ENCODE results near the gene TNFRSF6B. TPM values are rescaled to one million over a fixed set of nuclear protein-coding genes. Genes with fewer than 3 reads are reported as not detected.
A peak's percentile ranks its signal among the peaks of the same experiment; 100 is the strongest.

TNFRSF6B gene
- total and polyA plus RNA-seq, 8 donors: 0.31 to 31.0 (median 2.1) TPM

DNA sequence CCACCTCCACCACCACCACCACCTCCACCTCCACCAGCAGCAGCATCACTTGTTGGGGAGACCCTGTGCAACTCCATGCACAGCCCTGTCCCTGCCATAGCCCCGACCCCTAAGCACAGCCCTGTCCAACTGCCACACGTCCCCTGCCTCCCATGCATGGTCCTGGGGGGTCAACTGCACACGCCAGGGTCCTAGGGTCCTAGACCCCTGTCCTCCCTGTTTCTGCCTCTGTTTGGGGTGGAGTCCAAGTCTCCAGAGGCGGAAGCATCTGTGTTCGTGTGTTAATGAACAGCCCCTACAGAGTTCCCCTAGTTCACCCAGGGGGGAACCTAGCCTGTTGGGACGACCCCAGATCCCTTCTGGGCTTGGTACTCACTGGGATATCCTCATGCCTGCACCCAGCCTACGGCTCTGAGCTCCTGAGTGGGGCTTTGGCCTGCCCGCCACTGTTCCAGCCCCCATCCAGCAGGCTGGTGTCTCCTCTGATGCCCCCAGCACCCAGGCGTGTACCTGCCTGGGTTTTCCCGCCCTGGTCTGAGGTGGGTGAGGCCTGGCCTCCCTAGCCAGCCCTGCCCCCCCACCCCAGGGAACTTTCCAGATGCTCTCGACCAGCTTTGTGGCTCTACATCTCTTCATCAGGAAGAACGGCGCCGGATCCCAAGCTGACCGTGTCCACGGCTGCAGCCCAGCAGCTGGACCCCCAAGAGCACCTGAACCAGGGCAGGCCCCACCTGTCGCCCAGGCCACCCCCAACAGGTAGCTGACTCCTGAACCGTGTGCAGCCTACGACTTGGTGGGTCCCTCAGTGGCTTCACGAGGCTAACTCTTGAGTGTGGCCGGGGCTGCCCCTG is 2.5 kb upstream of the TNFRSF6B start:
- Histone ChIP-seq H3K4me3 (no peak overlapping the region), H3K27ac (no peak overlapping the region), H3K36me3 (no peaks in the 10 kb centered on the region), H3K27me3 (no peaks in the 10 kb centered on the region), H3K9me3 (no peaks in the 10 kb centered on the region), H3K4me1 (peaks cover 0 to 12% (median 0%) of the 10 kb centered on the region in 3 donors)
- no peak for TF ChIP-seq CTCF (IDR thresholded peaks at IDR 0.05)
- 86 to 92% methylated on average over 21 of the region's 21 CpGs for WGBS, 2 donors
- DNase-seq: peak in 2 of 6 donors; percentile 39 to 45
- intact Hi-C loops (cut with DNase I): no loop called here
- FAIRE-seq: no peak
- ATAC-seq: no peak

DNA sequence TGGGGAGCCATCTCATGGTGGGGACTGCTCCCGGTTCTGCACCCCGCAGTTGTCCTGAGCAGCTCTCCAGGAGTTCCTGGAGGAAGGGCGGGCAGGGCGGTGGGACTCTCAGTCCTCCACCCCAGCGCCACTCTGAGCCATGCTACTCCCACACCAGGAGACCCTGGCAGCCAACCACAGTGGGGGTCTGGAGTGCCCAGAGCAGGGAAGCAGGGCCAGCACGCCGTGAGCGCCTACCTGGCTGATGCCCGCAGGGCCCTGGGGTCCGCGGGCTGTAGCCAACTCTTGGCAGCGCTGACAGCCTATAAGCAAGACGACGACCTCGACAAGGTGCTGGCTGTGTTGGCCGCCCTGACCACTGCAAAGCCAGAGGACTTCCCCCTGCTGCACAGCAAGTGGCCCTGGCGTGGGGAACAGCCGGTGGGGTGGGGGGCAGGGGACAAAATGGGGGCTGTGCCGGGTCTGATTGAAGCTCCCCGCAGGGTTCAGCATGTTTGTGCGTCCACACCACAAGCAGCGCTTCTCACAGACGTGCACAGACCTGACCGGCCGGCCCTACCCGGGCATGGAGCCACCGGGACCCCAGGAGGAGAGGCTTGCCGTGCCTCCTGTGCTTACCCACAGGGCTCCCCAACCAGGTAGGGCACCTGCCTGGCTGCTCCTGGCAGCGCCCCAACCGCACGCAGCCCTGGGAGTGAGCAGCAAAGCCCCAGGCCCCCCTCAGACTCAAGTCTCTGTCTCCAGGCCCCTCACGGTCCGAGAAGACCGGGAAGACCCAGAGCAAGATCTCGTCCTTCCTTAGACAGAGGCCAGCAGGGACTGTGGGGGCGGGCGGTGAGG is 1.6 kb upstream of the TNFRSF6B start:
- FAIRE-seq: no peak

GRCh38 chr20:63695424-63696305 is 787 bp upstream of the TNFRSF6B start:
- H3K4me1 ChIP-seq: peaks cover 0 to 12% (median 0%) of the 10 kb centered on the region in 3 donors
- H3K36me3 ChIP-seq: no peaks in the 10 kb centered on the region
- intact Hi-C loops (cut with DNase I): no loop called here
- H3K27me3 ChIP-seq: no peaks in the 10 kb centered on the region
- no peak overlapping the region for H3K4me3 ChIP-seq
- no peak for ATAC-seq
- 79 to 82% methylated on average over 23 to 25 of the region's 25 CpGs for WGBS, 2 donors
- FAIRE-seq: no peak
- H3K9me3 ChIP-seq: no peaks in the 10 kb centered on the region
- H3K27ac ChIP-seq: no peak overlapping the region
- DNase-seq: peak in 4 of 6 donors; percentile 12 to 79 (median 35)
- TF ChIP-seq CTCF (IDR thresholded peaks at IDR 0.05): no peak

More for the DNA sequence above, 1.6 kb upstream of the TNFRSF6B start:
- WGBS, 2 donors: 93 to 94% methylated on average over 36 to 37 of the region's 37 CpGs
- H3K4me3 ChIP-seq: no peak overlapping the region
- DNase-seq (peak in 2 of 6 donors; percentile 44 to 84), ATAC-seq (no peak)
- no peaks in the 10 kb centered on the region for H3K27me3 ChIP-seq
- no peak for TF ChIP-seq CTCF (IDR thresholded peaks at IDR 0.05)
- H3K36me3 ChIP-seq: no peaks in the 10 kb centered on the region
- intact Hi-C loops (cut with DNase I): no loop called here
- no peaks in the 10 kb centered on the region for H3K9me3 ChIP-seq
- H3K27ac ChIP-seq: no peak overlapping the region
- peaks cover 0 to 12% (median 0%) of the 10 kb centered on the region in 3 donors for H3K4me1 ChIP-seq

- ATAC-seq: peak; percentile 9 to 38 (median 22)
- intact Hi-C loops (cut with DNase I): no loop called here
- no peaks in the 10 kb centered on the region for H3K36me3 ChIP-seq
- WGBS, 2 donors: 35 to 45% methylated on average over 5 to 6 of the region's 6 CpGs
- FAIRE-seq: no peak
- no peaks in the 10 kb centered on the region for H3K27me3 ChIP-seq
- H3K4me3 ChIP-seq: peak overlapping the region in 1 of 4 donors; percentile 28
- TF ChIP-seq CTCF (IDR thresholded peaks at IDR 0.05): no peak
- H3K4me1 ChIP-seq: peaks cover 0 to 12% (median 0%) of the 10 kb centered on the region in 3 donors
- peak in 4 of 6 donors; percentile 19 to 82 (median 38) for DNase-seq
- H3K27ac ChIP-seq: no peak overlapping the region
- H3K9me3 ChIP-seq: no peaks in the 10 kb centered on the region
These were observed 185 bp upstream of the TNFRSF6B start for GRCh38 chr20:63696306-63696627.

Measured in pancreas (tissue), 10 donors.